GM19035 (cell line): ENCODE measurements around the gene HMGN4.
"Not testable (repeated sequence)": the region's sequence is repeated elsewhere in the genome, so short reads cannot be mapped to it uniquely, and the experiment has no call there.

Source experiments
- ATAC-seq: cut with Tn5 transposase; IDR thresholded peaks from one replicate; pipeline ENCODE4 v1.9.1; 2021; ENCODE audit not compliant: unreplicated experiment

The HMGN4 gene

GRCh38 chr6:26522486-26523228, 15.5 kb upstream of the HMGN4 start:
- ATAC-seq = not testable (repeated sequence)

GRCh38 chr6:26524314-26524713, 13.9 kb upstream of the HMGN4 start:
- ATAC-seq = not testable (repeated sequence)

- no peak for ATAC-seq
Observed at GRCh38 chr6:26524722-26525370, 13.3 kb upstream of the HMGN4 start.

GRCh38 chr6:26525838-26526237, 12.3 kb upstream of the HMGN4 start:
- no peak for ATAC-seq

- no peak for ATAC-seq
Observed at GRCh38 chr6:26526928-26527327, 11.2 kb upstream of the HMGN4 start.

GRCh38 chr6:26530203-26530602, 8.0 kb upstream of the HMGN4 start:
- no peak for ATAC-seq

- ATAC-seq = no peak
Observed at GRCh38 chr6:26531897-26532296, 6.3 kb upstream of the HMGN4 start.

GRCh38 chr6:26532699-26533531, 5.3 kb upstream of the HMGN4 start:
- no peak for ATAC-seq

GRCh38 chr6:26533532-26533931, 4.6 kb upstream of the HMGN4 start:
- no peak for ATAC-seq

GRCh38 chr6:26534681-26535465, 3.3 kb upstream of the HMGN4 start:
- ATAC-seq = no peak

- no peak for ATAC-seq
Observed at GRCh38 chr6:26536571-26537159, 1.5 kb upstream of the HMGN4 start.

GRCh38 chr6:26537160-26537845, 863 bp upstream of the HMGN4 start:
- peak; percentile 48 for ATAC-seq

- no peak for ATAC-seq
Observed at GRCh38 chr6:26538572-26538902, 371 bp downstream of the HMGN4 start.

- ATAC-seq = no peak
Observed at GRCh38 chr6:26539071-26539615, 977 bp downstream of the HMGN4 start.

GRCh38 chr6:26541579-26541978, 3.4 kb downstream of the HMGN4 start:
- ATAC-seq = no peak

- ATAC-seq = no peak
Observed at GRCh38 chr6:26543953-26544352, 5.8 kb downstream of the HMGN4 start.

GRCh38 chr6:26544473-26544872, 6.3 kb downstream of the HMGN4 start:
- ATAC-seq = no peak

- no peak for ATAC-seq
Observed at GRCh38 chr6:26545627-26546026, 7.5 kb downstream of the HMGN4 start.

- ATAC-seq = not testable (repeated sequence)
Observed at GRCh38 chr6:26547363-26547762, 9.2 kb downstream of the HMGN4 start.
